NT2/D1 (cell line): ENCODE measurements around the gene APBA2.

Experiments used
- SUZ12 ChIP-seq: IDR thresholded peaks from 2 replicates; pipeline ENCODE4 v1.6.1; 2011; ENCODE audit not compliant: insufficient read length, insufficient read depth; ENCODE audit errors: extremely low read depth
- YY1 ChIP-seq: IDR thresholded peaks from 2 replicates; pipeline ENCODE4 v1.6.1; 2011; ENCODE audit not compliant: insufficient read length, insufficient read depth
- ZNF274 ChIP-seq: IDR thresholded peaks from 2 replicates; pipeline ENCODE4 v1.6.1; 2011; ENCODE audit warnings: mild to moderate bottlenecking, low read depth, low read length

- TF ChIP-seq ZNF274 (no peak), SUZ12 (no peak), YY1 (no peak)
Observed at GRCh38 chr15:29040370-29040751, 154.6 kb downstream of the APBA2 start.
